ENCODE data around the gene CCDC136. TPM values are rescaled to one million over a fixed set of nuclear protein-coding genes. Genes with fewer than 3 reads are reported as not detected.

CCDC136 gene
- total and polyA plus RNA-seq, 2 experiments from 2014 or later, result 27.1 to 55.7 TPM

DNA sequence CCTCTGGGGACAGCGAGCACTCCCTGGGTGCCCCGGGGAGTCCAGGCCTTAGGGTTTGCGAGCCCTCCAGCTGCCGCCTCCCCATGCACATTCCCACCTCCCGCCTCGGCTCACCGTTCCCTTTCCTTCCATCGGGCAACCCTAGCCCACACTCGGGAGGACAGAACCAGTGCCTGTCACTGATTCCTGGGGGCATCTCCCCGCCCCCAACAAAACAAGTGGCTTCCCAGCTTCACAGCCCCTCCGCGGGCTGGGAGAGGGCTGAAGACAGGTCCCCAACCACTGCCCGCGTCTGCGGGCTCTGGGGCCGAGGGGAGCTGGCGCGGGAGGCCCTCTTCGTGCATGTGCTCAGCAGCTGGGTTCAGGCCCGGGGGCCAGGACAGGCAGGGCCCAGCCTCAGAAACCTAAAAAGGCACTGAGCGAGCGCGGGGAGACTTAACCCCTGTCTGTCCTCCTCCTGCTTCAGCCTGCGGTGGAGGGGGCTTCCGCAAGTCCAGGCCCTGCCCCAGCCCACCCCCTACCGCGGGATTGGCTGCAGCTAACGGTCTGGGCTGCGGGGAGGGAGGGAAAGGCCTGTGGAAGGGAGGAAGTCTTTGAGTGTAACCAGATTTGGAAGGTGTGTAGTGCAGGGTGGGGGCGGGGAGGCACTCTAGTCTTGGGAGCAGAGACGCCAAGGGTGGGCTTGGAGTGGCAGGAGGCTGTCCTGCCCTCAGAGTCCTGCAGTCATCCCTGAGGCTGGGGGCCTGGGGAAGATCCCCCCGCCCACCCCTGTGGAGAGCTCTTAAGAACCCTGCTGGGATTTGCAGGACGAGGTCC is 39.6 kb downstream of the CCDC136 start:
- Histone ChIP-seq H3K4me2 (peak overlapping the region; percentile 96), H2AFZ (peak overlapping the region; percentile 93), H3F3A (replicated peaks; ENCODE audit: low read depth) (peaks cover 6% of the 10 kb centered on the region), H3K79me2 (replicated peaks; ENCODE audit: insufficient read depth) (no peaks in the 10 kb centered on the region), H3K36me3 (ENCODE audit: insufficient read depth) (no peaks in the 10 kb centered on the region), H3K4me3 (peak overlapping the region; percentile 76), H4K20me1 (replicated peaks; ENCODE audit: insufficient read depth) (no peaks in the 10 kb centered on the region), H3K27ac (ENCODE audit: low read depth) (no peak overlapping the region), H3K4me1 (ENCODE audit: insufficient read depth) (peaks cover 28% of the 10 kb centered on the region), H3K27me3 (ENCODE audit: insufficient read depth) (peaks cover 42% of the 10 kb centered on the region), H3K9me2 (ENCODE audit: insufficient read depth) (no peaks in the 10 kb centered on the region)
- peak overlapping the region; percentile 74 for H3K4me3 Mint-ChIP-seq
- peaks cover 52% of the 10 kb centered on the region for H3K27me3 Mint-ChIP-seq (ENCODE audit: insufficient read depth, low read depth, poor library complexity)
- no peaks in the 10 kb centered on the region for H3K36me3 Mint-ChIP-seq (ENCODE audit: low read depth)
- no peaks in the 10 kb centered on the region for H3K9me3 Mint-ChIP-seq
- H3K27ac Mint-ChIP-seq, result no peak overlapping the region
- no peak for TF ChIP-seq ZNF114 (CRISPR knock-in tag; IDR thresholded peaks at IDR 0.05)
- TF ChIP-seq EZH2 (IDR thresholded peaks at IDR 0.05; ENCODE audit: low read depth, unreplicated experiment), result peak; percentile 55
- H3K4me1 Mint-ChIP-seq, result peaks cover 39% of the 10 kb centered on the region
- DNase-seq (ENCODE audit: low spot score) (peak; percentile 68), ATAC-seq (peak; percentile 23)

DNA sequence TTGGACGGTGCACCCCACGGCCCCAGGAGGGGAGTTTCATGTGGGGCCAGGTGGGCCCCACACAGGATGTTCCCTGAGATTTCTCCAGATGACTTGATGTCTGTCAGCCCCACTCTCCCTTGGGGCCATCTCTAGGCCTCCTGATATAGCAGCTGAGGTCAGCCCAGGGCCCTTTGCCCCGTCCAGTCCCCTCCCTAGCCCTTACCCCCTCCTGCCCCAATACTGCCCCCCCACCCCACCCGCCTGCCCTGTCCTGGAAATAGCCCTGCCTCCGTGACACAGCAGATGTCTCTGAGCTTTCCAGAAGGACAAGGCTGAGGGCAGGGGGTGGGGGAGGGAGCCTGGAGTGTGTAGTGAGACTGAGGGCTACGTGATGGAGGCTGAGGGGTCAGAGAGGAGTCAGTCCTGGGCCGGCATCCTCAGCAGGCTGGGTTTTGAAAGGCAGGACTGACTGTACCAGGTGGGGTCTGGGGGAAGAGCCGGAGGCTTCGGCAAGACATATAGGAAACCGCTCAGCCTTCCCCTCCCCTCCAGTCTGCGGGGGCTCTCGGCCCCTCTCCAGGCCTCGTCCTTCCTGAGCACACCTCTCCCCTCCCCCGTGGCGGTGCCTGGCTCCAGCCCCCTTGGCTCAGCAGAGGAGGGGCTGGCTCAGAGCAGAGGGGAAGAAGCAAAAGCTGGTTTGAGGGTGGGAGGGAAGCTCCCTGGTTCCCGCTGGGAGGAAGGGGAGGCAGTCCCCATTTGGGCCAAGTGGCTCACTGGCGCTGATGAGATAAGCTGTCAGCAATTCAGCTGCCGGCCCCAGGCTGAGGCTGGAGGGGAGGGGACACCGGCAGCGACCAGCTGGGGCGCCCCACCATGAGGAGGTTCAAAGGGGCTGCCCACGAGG is 40.5 kb downstream of the CCDC136 start:
- peak overlapping the region; percentile 96 for H3K4me2 ChIP-seq
- Mint-ChIP-seq H3K36me3 (ENCODE audit: low read depth) (no peaks in the 10 kb centered on the region), H3K4me3 (peak overlapping the region; percentile 74), H3K9me3 (no peaks in the 10 kb centered on the region), H3K27ac (no peak overlapping the region), H3K4me1 (peaks cover 34% of the 10 kb centered on the region), H3K27me3 (ENCODE audit: insufficient read depth, low read depth, poor library complexity) (peaks cover 52% of the 10 kb centered on the region)
- peak; percentile 79 for DNase-seq (ENCODE audit: low spot score)
- H2AFZ ChIP-seq, result peak overlapping the region; percentile 98
- no peak overlapping the region for H3K27ac ChIP-seq (ENCODE audit: low read depth)
- no peaks in the 10 kb centered on the region for H3K36me3 ChIP-seq (ENCODE audit: insufficient read depth)
- peaks cover 28% of the 10 kb centered on the region for H3K4me1 ChIP-seq (ENCODE audit: insufficient read depth)
- no peaks in the 10 kb centered on the region for H3K79me2 ChIP-seq (replicated peaks; ENCODE audit: insufficient read depth)
- peak overlapping the region; percentile 76 for H3K4me3 ChIP-seq
- no peaks in the 10 kb centered on the region for H3K9me2 ChIP-seq (ENCODE audit: insufficient read depth)
- peak; percentile 29 for ATAC-seq
- peaks cover 42% of the 10 kb centered on the region for H3K27me3 ChIP-seq (ENCODE audit: insufficient read depth)
- peaks cover 6% of the 10 kb centered on the region for H3F3A ChIP-seq (replicated peaks; ENCODE audit: low read depth)
- no peaks in the 10 kb centered on the region for H4K20me1 ChIP-seq (replicated peaks; ENCODE audit: insufficient read depth)
- TF ChIP-seq CREB1 (CRISPR knock-in tag; IDR thresholded peaks at IDR 0.05; ENCODE audit: low read depth) (no peak), STAT1 (IDR thresholded peaks at IDR 0.05; ENCODE audit: unreplicated experiment) (no peak), NANOG (IDR thresholded peaks at IDR 0.05; ENCODE audit: borderline replicate concordance) (no peak), EZH2phosphoT487 (IDR thresholded peaks at IDR 0.05; ENCODE audit: unreplicated experiment) (no peak), ZNF331 (CRISPR knock-in tag; IDR thresholded peaks at IDR 0.05; ENCODE audit: low read depth) (no peak), ZNF114 (CRISPR knock-in tag; IDR thresholded peaks at IDR 0.05) (no peak), JUNB (IDR thresholded peaks at IDR 0.05; ENCODE audit: unreplicated experiment) (no peak), EZH2 (IDR thresholded peaks at IDR 0.05; ENCODE audit: low read depth, unreplicated experiment) (no peak), POLR2AphosphoS5 (IDR thresholded peaks at IDR 0.05; ENCODE audit: low read depth) (no peak)
- TF ChIP-seq, protein P1, sequence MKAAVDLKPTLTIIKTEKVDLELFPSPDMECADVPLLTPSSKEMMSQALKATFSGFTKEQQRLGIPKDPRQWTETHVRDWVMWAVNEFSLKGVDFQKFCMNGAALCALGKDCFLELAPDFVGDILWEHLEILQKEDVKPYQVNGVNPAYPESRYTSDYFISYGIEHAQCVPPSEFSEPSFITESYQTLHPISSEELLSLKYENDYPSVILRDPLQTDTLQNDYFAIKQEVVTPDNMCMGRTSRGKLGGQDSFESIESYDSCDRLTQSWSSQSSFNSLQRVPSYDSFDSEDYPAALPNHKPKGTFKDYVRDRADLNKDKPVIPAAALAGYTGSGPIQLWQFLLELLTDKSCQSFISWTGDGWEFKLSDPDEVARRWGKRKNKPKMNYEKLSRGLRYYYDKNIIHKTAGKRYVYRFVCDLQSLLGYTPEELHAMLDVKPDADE (IDR thresholded peaks at IDR 0.05), result no peak
- TF ChIP-seq, protein P2, sequence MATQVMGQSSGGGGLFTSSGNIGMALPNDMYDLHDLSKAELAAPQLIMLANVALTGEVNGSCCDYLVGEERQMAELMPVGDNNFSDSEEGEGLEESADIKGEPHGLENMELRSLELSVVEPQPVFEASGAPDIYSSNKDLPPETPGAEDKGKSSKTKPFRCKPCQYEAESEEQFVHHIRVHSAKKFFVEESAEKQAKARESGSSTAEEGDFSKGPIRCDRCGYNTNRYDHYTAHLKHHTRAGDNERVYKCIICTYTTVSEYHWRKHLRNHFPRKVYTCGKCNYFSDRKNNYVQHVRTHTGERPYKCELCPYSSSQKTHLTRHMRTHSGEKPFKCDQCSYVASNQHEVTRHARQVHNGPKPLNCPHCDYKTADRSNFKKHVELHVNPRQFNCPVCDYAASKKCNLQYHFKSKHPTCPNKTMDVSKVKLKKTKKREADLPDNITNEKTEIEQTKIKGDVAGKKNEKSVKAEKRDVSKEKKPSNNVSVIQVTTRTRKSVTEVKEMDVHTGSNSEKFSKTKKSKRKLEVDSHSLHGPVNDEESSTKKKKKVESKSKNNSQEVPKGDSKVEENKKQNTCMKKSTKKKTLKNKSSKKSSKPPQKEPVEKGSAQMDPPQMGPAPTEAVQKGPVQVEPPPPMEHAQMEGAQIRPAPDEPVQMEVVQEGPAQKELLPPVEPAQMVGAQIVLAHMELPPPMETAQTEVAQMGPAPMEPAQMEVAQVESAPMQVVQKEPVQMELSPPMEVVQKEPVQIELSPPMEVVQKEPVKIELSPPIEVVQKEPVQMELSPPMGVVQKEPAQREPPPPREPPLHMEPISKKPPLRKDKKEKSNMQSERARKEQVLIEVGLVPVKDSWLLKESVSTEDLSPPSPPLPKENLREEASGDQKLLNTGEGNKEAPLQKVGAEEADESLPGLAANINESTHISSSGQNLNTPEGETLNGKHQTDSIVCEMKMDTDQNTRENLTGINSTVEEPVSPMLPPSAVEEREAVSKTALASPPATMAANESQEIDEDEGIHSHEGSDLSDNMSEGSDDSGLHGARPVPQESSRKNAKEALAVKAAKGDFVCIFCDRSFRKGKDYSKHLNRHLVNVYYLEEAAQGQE (IDR thresholded peaks at IDR 0.05; ENCODE audit: unreplicated experiment), result no peak

Data from GM23338 (cell line).